G401.6 (cell line): ENCODE results near the gene PHYKPL.

Source experiments
- FAIRE-seq: peaks from 2 replicates; lab custom pipeline; 2012; peaks lifted over from hg19 to GRCh38; lab: Jason Lieb, UNC

PHYKPL gene

GRCh38 chr5:178186427-178186826 is 46.2 kb downstream of the PHYKPL start:
- FAIRE-seq: no peak

- FAIRE-seq: no peak
These were observed 50.3 kb downstream of the PHYKPL start for GRCh38 chr5:178182158-178182876.

- no peak for FAIRE-seq
These were observed 52.3 kb downstream of the PHYKPL start for GRCh38 chr5:178180141-178180863.

- FAIRE-seq: no peak
These were observed 55.0 kb downstream of the PHYKPL start for GRCh38 chr5:178177569-178177968.

GRCh38 chr5:178176791-178177190 is 55.8 kb downstream of the PHYKPL start:
- no peak for FAIRE-seq

GRCh38 chr5:178174456-178174855 is 58.1 kb downstream of the PHYKPL start:
- no peak for FAIRE-seq

- no peak for FAIRE-seq
These were observed 62.1 kb downstream of the PHYKPL start for GRCh38 chr5:178170455-178170854.

- no peak for FAIRE-seq
These were observed 67.0 kb downstream of the PHYKPL start for GRCh38 chr5:178165581-178165980.

GRCh38 chr5:178163772-178164735 is 68.5 kb downstream of the PHYKPL start:
- no peak for FAIRE-seq

- no peak for FAIRE-seq
These were observed 70.1 kb downstream of the PHYKPL start for GRCh38 chr5:178162481-178162880.

- FAIRE-seq: no peak
These were observed 72.4 kb downstream of the PHYKPL start for GRCh38 chr5:178160176-178160575.
